ENCODE measurements around the gene PES1.
"Not testable (repeated sequence)": the region's sequence is repeated elsewhere in the genome, so short reads cannot be mapped to it uniquely, and the experiment has no call there.

Gene PES1

DNA sequence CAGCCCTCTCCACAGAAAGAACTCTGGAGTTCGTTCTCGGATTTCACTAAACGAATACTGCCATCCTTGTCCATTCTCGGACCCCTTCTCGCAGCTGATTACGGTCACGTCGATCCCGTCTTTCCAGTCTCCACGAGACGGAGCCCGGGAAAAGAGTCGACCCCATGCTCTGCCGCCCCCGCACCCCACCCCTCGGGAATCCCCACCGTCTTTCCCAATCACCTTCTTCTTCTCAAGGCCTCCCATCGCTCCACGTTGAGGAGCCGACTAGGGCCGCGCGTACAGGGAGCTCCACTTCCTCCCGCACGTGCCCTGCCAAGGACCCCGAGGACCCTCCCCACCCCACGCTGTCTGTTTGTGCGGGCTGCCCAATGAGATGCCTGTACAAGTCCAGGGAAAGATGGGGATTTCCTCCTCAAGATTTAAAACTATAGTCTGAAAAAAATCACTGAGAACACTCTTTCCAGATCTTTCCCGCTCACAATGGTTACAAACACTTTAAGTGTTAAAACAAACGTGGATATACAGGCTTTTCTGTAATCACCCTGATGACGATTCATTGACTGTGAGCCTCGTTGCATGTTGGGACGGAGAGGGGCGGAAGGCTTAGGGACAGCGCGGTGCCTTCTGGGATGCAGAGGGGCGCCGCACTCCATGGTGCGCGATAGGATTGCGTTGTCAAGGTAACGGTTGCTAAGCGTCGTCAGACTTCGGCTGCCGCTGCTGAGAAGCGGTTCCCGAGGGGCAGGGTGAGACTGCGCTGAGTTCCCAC is at the start of gene PES1:
Gene PES1 (minus strand): TSS at position 323 of the 772 bp plus-strand sequence. CDS start 77 bp downstream, at position 246.
- DNase-seq, result peak; percentile 98

- no peak for DNase-seq
Observed at GRCh38 chr22:30640839-30641430, 49.2 kb upstream of the PES1 start.

DNA sequence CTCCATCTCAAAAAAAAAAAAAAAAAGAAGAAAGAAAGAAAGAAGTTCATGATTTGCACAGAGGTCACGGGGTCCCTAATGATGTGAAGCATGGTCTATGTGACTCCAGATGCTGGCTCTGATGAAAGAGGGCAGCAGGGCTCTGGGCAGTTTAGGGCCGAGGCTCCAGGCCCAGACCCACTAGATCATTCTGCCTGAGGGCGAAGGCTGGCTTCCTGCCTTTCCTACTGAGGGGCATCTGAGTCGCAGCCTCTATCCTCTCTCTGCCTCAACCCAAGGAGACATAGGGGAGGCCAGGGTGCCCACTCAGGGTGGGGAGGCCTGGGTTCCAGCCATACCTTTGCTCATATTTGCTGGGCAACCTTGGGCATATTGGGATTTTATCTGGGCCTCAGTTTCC is 48.7 kb upstream of the PES1 start:
- no peak for DNase-seq

GRCh38 chr22:30637701-30638114 is 46.0 kb upstream of the PES1 start:
- DNase-seq, result no peak

GRCh38 chr22:30636226-30637077 is 44.7 kb upstream of the PES1 start:
- peak; percentile 22 for DNase-seq

GRCh38 chr22:30635273-30636225 is 43.8 kb upstream of the PES1 start, which contains the start of gene SLC35E4:
Gene SLC35E4 (plus strand): TSS chr22:30635781. CDS start chr22:30636451, 670 bp downstream.
- DNase-seq, result peak; percentile 80

GRCh38 chr22:30634471-30635233 is 42.9 kb upstream of the PES1 start:
- peak; percentile 55 for DNase-seq

DNA sequence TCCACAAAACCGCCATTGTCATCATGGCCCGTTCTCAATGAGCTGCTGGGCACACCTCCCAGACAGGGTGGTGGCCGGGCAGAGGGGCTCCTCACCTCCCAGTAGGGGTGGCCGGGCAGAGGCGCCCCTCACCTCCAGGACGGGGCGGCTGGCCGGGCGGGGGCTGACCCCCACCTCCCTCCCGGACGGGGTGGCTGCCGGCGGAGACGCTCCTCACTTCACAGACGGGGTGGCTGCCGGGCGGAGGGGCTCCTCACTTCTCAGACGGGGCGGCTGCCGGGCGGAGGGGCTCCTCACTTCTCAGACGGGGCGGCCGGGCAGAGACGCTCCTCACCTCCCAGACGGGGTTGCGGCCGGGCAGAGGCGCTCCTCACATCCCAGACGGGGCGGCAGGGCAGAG is 39.8 kb upstream of the PES1 start:
- not testable (repeated sequence) for DNase-seq

- DNase-seq, result peak; percentile 1
Observed at GRCh38 chr22:30628491-30628890, 36.8 kb upstream of the PES1 start.

DNA sequence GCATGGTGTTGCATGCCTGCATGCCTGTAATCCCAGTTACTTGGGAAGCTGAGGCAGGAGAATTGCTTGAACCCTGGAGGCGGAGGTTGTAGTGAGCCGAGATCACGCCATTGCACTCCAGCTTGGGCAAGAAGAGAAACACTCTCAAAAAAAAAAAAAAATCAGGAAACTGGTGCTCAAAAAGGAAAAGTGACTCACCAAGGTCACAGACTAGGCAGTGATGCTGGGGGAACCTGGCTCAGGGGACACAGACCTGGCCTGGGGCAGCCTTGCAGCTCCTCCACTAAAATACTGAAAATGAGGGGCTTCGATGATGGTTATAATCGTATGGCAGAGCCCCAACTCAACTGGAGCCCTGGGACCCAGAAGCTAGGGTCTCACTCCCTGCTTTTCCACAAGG is 35.8 kb upstream of the PES1 start:
- DNase-seq, result no peak

- no peak for DNase-seq
Observed at GRCh38 chr22:30626413-30626812, 34.7 kb upstream of the PES1 start.

- DNase-seq, result not testable (repeated sequence)
Observed at GRCh38 chr22:30619909-30620308, 28.2 kb upstream of the PES1 start.

GRCh38 chr22:30617819-30618218 is 26.1 kb upstream of the PES1 start:
- no peak for DNase-seq

- DNase-seq, result no peak
Observed at GRCh38 chr22:30615543-30615954, 23.8 kb upstream of the PES1 start.

- DNase-seq, result no peak
Observed at GRCh38 chr22:30614879-30615278, 23.2 kb upstream of the PES1 start.

- no peak for DNase-seq
Observed at GRCh38 chr22:30614268-30614667, 22.6 kb upstream of the PES1 start.

GRCh38 chr22:30612789-30613188 is 21.1 kb upstream of the PES1 start:
- no peak for DNase-seq

DNA sequence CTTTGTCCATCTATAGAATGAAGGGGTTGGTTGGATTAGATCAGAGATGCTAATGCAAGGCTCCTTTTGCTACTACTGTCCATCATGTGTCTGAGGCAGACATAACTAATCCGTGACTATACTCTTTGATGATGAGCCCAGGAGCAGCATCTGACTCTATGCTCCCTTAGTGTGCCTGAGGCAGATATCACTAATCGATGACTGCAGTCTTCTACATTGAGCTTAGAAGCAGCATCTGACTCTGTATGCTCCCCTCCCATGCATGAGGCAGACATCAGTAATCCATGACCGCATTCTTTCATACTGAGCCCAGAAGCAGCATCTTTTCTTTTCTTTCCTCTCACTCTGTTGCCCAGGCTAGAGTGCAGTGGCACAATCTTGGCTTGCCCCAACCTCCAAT is 19.5 kb upstream of the PES1 start:
- DNase-seq, result no peak

- no peak for DNase-seq
Observed at GRCh38 chr22:30610299-30610698, 18.6 kb upstream of the PES1 start.

- DNase-seq, result no peak
Observed at GRCh38 chr22:30609260-30610185, 17.8 kb upstream of the PES1 start.
